Measurements from ENCODE around the gene GPR151. TPM values are rescaled to one million over a fixed set of nuclear protein-coding genes. Genes with fewer than 3 reads are reported as not detected.

GPR151 gene
- total RNA-seq, 1 donor from 2014 or later = not detected

DNA sequence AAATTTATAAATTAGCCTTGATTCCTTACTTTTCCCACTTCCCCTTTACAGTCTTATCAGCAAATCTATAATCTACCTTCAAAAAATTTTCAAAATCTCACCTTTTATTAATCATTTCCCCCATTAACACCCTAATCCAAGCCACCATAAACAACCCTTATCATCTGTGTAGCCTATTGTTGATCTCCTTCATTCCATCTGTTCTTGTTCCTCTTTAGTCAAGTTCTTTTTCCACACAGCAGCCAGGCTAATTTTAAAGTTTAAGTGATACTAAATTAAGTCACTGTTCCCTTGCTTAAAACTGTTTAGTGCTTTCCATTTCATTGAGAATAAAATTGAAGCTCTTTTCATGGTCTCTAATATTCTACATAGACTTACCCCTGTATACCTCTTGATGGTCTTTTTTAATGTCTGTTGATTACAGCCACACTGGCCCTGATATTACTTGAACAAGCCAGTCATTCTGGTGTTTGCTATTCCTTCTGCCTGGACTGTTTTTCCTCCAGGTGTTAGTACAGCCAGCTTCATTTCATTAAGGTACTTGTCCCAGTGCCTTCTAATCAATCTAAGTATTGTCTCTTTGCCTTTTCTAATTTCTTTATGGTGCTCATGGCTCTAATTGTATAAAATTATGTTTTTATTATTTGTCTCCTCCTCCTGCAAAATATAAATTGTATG is 31.1 kb downstream of the GPR151 start:
- Mint-ChIP-seq H3K4me1 (ENCODE audit: low read depth, unreplicated experiment) (no peaks in the 10 kb centered on the region), H3K4me3 (ENCODE audit: unreplicated experiment) (no peak overlapping the region), H3K9me3 (ENCODE audit: unreplicated experiment) (no peaks in the 10 kb centered on the region), H3K27me3 (ENCODE audit: unreplicated experiment) (no peaks in the 10 kb centered on the region), H3K36me3 (ENCODE audit: unreplicated experiment) (no peaks in the 10 kb centered on the region), H3K27ac (ENCODE audit: unreplicated experiment) (no peak overlapping the region)
- no peak for DNase-seq
- TF ChIP-seq, protein P1, sequence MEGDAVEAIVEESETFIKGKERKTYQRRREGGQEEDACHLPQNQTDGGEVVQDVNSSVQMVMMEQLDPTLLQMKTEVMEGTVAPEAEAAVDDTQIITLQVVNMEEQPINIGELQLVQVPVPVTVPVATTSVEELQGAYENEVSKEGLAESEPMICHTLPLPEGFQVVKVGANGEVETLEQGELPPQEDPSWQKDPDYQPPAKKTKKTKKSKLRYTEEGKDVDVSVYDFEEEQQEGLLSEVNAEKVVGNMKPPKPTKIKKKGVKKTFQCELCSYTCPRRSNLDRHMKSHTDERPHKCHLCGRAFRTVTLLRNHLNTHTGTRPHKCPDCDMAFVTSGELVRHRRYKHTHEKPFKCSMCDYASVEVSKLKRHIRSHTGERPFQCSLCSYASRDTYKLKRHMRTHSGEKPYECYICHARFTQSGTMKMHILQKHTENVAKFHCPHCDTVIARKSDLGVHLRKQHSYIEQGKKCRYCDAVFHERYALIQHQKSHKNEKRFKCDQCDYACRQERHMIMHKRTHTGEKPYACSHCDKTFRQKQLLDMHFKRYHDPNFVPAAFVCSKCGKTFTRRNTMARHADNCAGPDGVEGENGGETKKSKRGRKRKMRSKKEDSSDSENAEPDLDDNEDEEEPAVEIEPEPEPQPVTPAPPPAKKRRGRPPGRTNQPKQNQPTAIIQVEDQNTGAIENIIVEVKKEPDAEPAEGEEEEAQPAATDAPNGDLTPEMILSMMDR (IDR thresholded peaks at IDR 0.05; ENCODE audit: partially characterized antibody, unreplicated experiment) = no peak

DNA sequence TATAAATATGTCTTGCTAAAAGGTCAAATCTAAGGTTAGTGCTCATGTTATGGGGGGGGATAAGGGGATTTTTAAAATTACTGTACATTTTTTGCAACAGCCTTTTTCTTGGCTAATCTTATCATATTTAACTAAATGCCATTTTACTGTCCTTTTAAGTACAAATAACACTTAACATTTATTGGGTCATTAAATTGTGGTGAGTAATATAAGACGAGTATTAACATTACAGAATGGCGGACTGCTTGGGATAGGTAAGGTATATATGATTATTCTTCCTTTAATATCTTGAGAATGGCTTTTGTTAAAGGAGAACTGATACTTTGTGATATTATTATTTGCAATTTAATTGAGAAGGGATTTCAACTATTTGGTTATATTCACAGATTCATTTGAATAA is 33.2 kb downstream of the GPR151 start:
- H3K36me3 Mint-ChIP-seq (ENCODE audit: unreplicated experiment) = no peaks in the 10 kb centered on the region
- TF ChIP-seq, protein P1 (IDR thresholded peaks at IDR 0.05; ENCODE audit: partially characterized antibody, unreplicated experiment) = no peak

GRCh38 chr5:146475906-146476305 is 40.1 kb downstream of the GPR151 start:
- DNase-seq = no peak
- H3K4me1 Mint-ChIP-seq (ENCODE audit: low read depth, unreplicated experiment) = no peaks in the 10 kb centered on the region
- H3K27ac Mint-ChIP-seq (ENCODE audit: unreplicated experiment) = no peak overlapping the region
- no peak overlapping the region for H3K4me3 Mint-ChIP-seq (ENCODE audit: unreplicated experiment)
- H3K9me3 Mint-ChIP-seq (ENCODE audit: unreplicated experiment) = no peaks in the 10 kb centered on the region
- H3K36me3 Mint-ChIP-seq (ENCODE audit: unreplicated experiment) = peaks cover 4% of the 10 kb centered on the region
- no peaks in the 10 kb centered on the region for H3K27me3 Mint-ChIP-seq (ENCODE audit: unreplicated experiment)
- TF ChIP-seq, protein P1 (IDR thresholded peaks at IDR 0.05; ENCODE audit: partially characterized antibody, unreplicated experiment) = no peak

More for the DNA sequence above, 33.2 kb downstream of the GPR151 start:
- H3K27me3 Mint-ChIP-seq (ENCODE audit: unreplicated experiment) = no peaks in the 10 kb centered on the region
- no peak overlapping the region for H3K27ac Mint-ChIP-seq (ENCODE audit: unreplicated experiment)
- no peak overlapping the region for H3K4me3 Mint-ChIP-seq (ENCODE audit: unreplicated experiment)
- no peak for DNase-seq
- no peaks in the 10 kb centered on the region for H3K4me1 Mint-ChIP-seq (ENCODE audit: low read depth, unreplicated experiment)
- H3K9me3 Mint-ChIP-seq (ENCODE audit: unreplicated experiment) = no peaks in the 10 kb centered on the region

- peaks cover 4% of the 10 kb centered on the region for H3K36me3 Mint-ChIP-seq (ENCODE audit: unreplicated experiment)
- DNase-seq = no peak
- no peak overlapping the region for H3K27ac Mint-ChIP-seq (ENCODE audit: unreplicated experiment)
- no peaks in the 10 kb centered on the region for H3K4me1 Mint-ChIP-seq (ENCODE audit: low read depth, unreplicated experiment)
- TF ChIP-seq, protein P1 (IDR thresholded peaks at IDR 0.05; ENCODE audit: partially characterized antibody, unreplicated experiment) = peak; percentile 44
- H3K4me3 Mint-ChIP-seq (ENCODE audit: unreplicated experiment) = no peak overlapping the region
- no peaks in the 10 kb centered on the region for H3K9me3 Mint-ChIP-seq (ENCODE audit: unreplicated experiment)
- H3K27me3 Mint-ChIP-seq (ENCODE audit: unreplicated experiment) = no peaks in the 10 kb centered on the region
Observed at GRCh38 chr5:146475190-146475780, 40.7 kb downstream of the GPR151 start.

GRCh38 chr5:146474065-146474464 is 41.9 kb downstream of the GPR151 start:
- DNase-seq = no peak
- TF ChIP-seq, protein P1 (IDR thresholded peaks at IDR 0.05; ENCODE audit: partially characterized antibody, unreplicated experiment) = no peak
- Mint-ChIP-seq H3K36me3 (ENCODE audit: unreplicated experiment) (peaks cover 4% of the 10 kb centered on the region), H3K4me3 (ENCODE audit: unreplicated experiment) (no peak overlapping the region), H3K4me1 (ENCODE audit: low read depth, unreplicated experiment) (no peaks in the 10 kb centered on the region), H3K27ac (ENCODE audit: unreplicated experiment) (no peak overlapping the region), H3K27me3 (ENCODE audit: unreplicated experiment) (no peaks in the 10 kb centered on the region), H3K9me3 (ENCODE audit: unreplicated experiment) (no peaks in the 10 kb centered on the region)

Measured in glutamatergic neuron (in vitro differentiated cells).